ENCODE results near the gene WNT9A.
"Not testable (repeated sequence)": the region's sequence is repeated elsewhere in the genome, so short reads cannot be mapped to it uniquely, and the experiment has no call there.

DNA sequence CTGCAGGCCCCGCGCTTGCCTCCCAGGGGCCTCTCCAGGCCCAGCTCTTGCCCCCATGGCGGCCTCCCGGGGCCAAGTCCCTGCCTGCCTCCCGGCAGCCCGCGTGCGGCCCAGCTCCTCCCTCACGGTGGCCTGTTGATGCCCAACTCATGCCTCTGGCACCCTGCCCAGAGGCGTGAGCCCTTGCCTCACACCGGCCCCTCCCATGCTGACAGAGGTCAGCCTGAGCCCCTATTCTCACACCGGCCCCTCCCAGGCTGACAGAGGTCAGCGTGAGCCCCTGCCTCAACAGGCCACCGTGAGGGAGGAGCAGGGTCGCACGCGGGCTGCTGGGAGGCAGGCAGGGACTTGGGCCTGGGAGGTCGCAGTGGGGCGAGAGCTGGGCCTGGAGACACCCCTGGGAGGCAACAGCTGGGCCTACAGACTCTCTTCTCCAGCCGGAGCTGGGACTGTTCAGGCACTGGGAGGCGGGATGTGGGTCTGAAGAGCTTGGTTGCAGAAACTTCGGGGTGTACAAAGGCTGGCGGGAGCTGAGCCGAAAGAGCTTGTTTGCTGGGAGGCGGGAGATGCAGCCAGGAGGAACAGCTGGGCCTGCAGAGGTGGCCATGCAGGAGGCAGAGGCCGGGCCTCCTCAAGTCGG, 24.0 kb upstream of the WNT9A start:
- TF ChIP-seq MCM2 (IDR thresholded peaks at IDR 0.05; ENCODE audit: low read depth); ZNF3 (CRISPR knock-in tag; IDR thresholded peaks at IDR 0.05); CBFB (CRISPR knock-in tag; IDR thresholded peaks at IDR 0.05); CEBPB (tag; IDR thresholded peaks at IDR 0.05); ZKSCAN1 (IDR thresholded peaks at IDR 0.05; ENCODE audit: low read depth, low read length); POLR2AphosphoS5 (IDR thresholded peaks at IDR 0.05; ENCODE audit: control insufficient read depth, insufficient read depth, low read depth, low read length); NFRKB (IDR thresholded peaks at IDR 0.05; ENCODE audit: low read depth); HDAC2 (IDR thresholded peaks at IDR 0.05): not testable (repeated sequence)
- TF ChIP-seq, protein P1, sequence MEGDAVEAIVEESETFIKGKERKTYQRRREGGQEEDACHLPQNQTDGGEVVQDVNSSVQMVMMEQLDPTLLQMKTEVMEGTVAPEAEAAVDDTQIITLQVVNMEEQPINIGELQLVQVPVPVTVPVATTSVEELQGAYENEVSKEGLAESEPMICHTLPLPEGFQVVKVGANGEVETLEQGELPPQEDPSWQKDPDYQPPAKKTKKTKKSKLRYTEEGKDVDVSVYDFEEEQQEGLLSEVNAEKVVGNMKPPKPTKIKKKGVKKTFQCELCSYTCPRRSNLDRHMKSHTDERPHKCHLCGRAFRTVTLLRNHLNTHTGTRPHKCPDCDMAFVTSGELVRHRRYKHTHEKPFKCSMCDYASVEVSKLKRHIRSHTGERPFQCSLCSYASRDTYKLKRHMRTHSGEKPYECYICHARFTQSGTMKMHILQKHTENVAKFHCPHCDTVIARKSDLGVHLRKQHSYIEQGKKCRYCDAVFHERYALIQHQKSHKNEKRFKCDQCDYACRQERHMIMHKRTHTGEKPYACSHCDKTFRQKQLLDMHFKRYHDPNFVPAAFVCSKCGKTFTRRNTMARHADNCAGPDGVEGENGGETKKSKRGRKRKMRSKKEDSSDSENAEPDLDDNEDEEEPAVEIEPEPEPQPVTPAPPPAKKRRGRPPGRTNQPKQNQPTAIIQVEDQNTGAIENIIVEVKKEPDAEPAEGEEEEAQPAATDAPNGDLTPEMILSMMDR (IDR thresholded peaks at IDR 0.05 in 2 of 3, conservative IDR thresholded peaks at IDR 0.05 in 1 of 3; ENCODE audit: insufficient read depth in 2 of 3, low read depth in 1 of 3, low read length in 3 of 3), result not testable (repeated sequence)
- TF ChIP-seq, protein P2, sequence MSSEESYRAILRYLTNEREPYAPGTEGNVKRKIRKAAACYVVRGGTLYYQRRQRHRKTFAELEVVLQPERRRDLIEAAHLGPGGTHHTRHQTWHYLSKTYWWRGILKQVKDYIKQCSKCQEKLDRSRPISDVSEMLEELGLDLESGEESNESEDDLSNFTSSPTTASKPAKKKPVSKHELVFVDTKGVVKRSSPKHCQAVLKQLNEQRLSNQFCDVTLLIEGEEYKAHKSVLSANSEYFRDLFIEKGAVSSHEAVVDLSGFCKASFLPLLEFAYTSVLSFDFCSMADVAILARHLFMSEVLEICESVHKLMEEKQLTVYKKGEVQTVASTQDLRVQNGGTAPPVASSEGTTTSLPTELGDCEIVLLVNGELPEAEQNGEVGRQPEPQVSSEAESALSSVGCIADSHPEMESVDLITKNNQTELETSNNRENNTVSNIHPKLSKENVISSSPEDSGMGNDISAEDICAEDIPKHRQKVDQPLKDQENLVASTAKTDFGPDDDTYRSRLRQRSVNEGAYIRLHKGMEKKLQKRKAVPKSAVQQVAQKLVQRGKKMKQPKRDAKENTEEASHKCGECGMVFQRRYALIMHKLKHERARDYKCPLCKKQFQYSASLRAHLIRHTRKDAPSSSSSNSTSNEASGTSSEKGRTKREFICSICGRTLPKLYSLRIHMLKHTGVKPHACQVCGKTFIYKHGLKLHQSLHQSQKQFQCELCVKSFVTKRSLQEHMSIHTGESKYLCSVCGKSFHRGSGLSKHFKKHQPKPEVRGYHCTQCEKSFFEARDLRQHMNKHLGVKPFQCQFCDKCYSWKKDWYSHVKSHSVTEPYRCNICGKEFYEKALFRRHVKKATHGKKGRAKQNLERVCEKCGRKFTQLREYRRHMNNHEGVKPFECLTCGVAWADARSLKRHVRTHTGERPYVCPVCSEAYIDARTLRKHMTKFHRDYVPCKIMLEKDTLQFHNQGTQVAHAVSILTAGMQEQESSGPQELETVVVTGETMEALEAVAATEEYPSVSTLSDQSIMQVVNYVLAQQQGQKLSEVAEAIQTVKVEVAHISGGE (CRISPR knock-in tag; IDR thresholded peaks at IDR 0.05), result not testable (repeated sequence)
